Measurements from ENCODE around the gene PRPSAP2. TPM values are rescaled to one million over a fixed set of nuclear protein-coding genes. Genes with fewer than 3 reads are reported as not detected.

PRPSAP2 gene
- total and polyA plus RNA-seq, 7 donors, result 23.6 to 45.7 (median 30.0) TPM

Small RNA genes within 50 kb of the gene (small RNA-seq; reads per million reads assigned to genes)
- gene RF00324, result 0 reads per million in 3 donors

Other genes with a start within 250 kb of the PRPSAP2 start
- gene TBC1D28, start 213.7 kb upstream of the PRPSAP2 start, total RNA-seq, result under 1 TPM in 1 of 4 donors, not detected in 3; 0.27 TPM
- not detected for gene TBC1D28, start 213.7 kb upstream of the PRPSAP2 start, polyA plus RNA-seq
- gene FOXO3B, start 175.8 kb upstream of the PRPSAP2 start, total RNA-seq, result 10 to 100 TPM in 1 of 4 donors, 1 to 10 TPM in 3; 5.7 to 10.2 (median 7.8) TPM
- 1 to 10 TPM in 1 of 3 donors, not detected in 2; 1.7 TPM for gene FOXO3B, start 175.8 kb upstream of the PRPSAP2 start, polyA plus RNA-seq
- gene FBXW10, start 114.1 kb upstream of the PRPSAP2 start, total RNA-seq, result under 1 TPM in 2 of 4 donors, not detected in 2; 0.28 to 0.33 TPM
- gene FBXW10, start 114.1 kb upstream of the PRPSAP2 start, polyA plus RNA-seq, result under 1 TPM in 1 of 3 donors, not detected in 2; 0.03 TPM
- 10 to 100 TPM; 18.9 to 27.5 (median 24.5) TPM for gene TVP23B, start 76.9 kb upstream of the PRPSAP2 start, total RNA-seq
- gene TVP23B, start 76.9 kb upstream of the PRPSAP2 start, polyA plus RNA-seq, result 10 to 100 TPM; 22.8 to 26.1 (median 25.8) TPM
- gene SLC5A10, start 94.0 kb downstream of the PRPSAP2 start, total RNA-seq, result not detected
- gene SLC5A10, start 94.0 kb downstream of the PRPSAP2 start, polyA plus RNA-seq, result under 1 TPM in 1 of 3 donors, not detected in 2; 0.19 TPM
- 1 to 10 TPM; 2.3 to 2.9 (median 2.6) TPM for gene FAM83G, start 146.6 kb downstream of the PRPSAP2 start, total RNA-seq
- 10 to 100 TPM; 10.2 to 23.8 (median 22.0) TPM for gene FAM83G, start 146.6 kb downstream of the PRPSAP2 start, polyA plus RNA-seq
- 1 to 10 TPM; 2.8 to 9.6 (median 3.2) TPM for gene GRAP, start 188.8 kb downstream of the PRPSAP2 start, total RNA-seq
- gene GRAP, start 188.8 kb downstream of the PRPSAP2 start, polyA plus RNA-seq, result 10 to 100 TPM in 1 of 3 donors, 1 to 10 TPM in 2; 1.2 to 18.2 (median 9.6) TPM

All from sigmoid colon (tissue), 7 donors.